Glutamatergic neuron (in vitro differentiated cells): ENCODE results near the gene SKA2. TPM values are rescaled to one million over a fixed set of nuclear protein-coding genes. Genes with fewer than 3 reads are reported as not detected.
"Not testable (repeated sequence)": the region's sequence is repeated elsewhere in the genome, so short reads cannot be mapped to it uniquely, and the experiment has no call there.

ENCODE experiments used
- DNase-seq: peaks from one replicate; pipeline ENCODE4 v3.0.0; 2022
- H3K27ac Mint-ChIP-seq: one replicate; pipeline ENCODE4 v1.8.0; 2020; ENCODE audit warnings: mild to moderate bottlenecking, mixed read lengths, inconsistent platforms; ENCODE audit not compliant: unreplicated experiment
- H3K27me3 Mint-ChIP-seq: one replicate; pipeline ENCODE4 v1.8.0; 2020; ENCODE audit warnings: mild to moderate bottlenecking, moderate library complexity, mixed read lengths, inconsistent platforms; ENCODE audit not compliant: unreplicated experiment
- H3K36me3 Mint-ChIP-seq: one replicate; pipeline ENCODE4 v1.8.0; 2020; ENCODE audit warnings: mild to moderate bottlenecking, mixed read lengths, inconsistent platforms; ENCODE audit not compliant: unreplicated experiment
- H3K4me1 Mint-ChIP-seq: one replicate; pipeline ENCODE4 v1.8.0; 2020; ENCODE audit warnings: mild to moderate bottlenecking, low read depth, mixed read lengths, inconsistent platforms; ENCODE audit not compliant: unreplicated experiment
- H3K4me3 Mint-ChIP-seq: one replicate; pipeline ENCODE4 v1.8.0; 2020; ENCODE audit warnings: mild to moderate bottlenecking, mixed read lengths, inconsistent platforms; ENCODE audit not compliant: unreplicated experiment
- H3K9me3 Mint-ChIP-seq: one replicate; pipeline ENCODE4 v1.8.0; 2020; ENCODE audit warnings: mild to moderate bottlenecking, moderate library complexity, mixed read lengths, inconsistent platforms; ENCODE audit not compliant: unreplicated experiment
- CTCF ChIP-seq: fragments of 200-600 bp; sonication (generic); IDR thresholded peaks from one replicate; pipeline ENCODE4 v1.5.0; 2021; ENCODE audit not compliant: partially characterized antibody, unreplicated experiment
- total RNA-seq: library from RNA; stranded (reverse); fragmentation: NEBNext Ultra II Directional; extraction: Animal tissue kit (Norgen Biotek cat#: 25700); gene quantifications from one replicate; pipeline ENCODE4 v1.2.1, GENCODE V29; 2021; ENCODE audit not compliant: unreplicated experiment

SKA2 gene
- total RNA-seq, 1 donor from 2014 or later: 65.9 TPM

- Mint-ChIP-seq H3K27ac (no peak overlapping the region), H3K9me3 (no peaks in the 10 kb centered on the region), H3K36me3 (no peaks in the 10 kb centered on the region), H3K27me3 (no peaks in the 10 kb centered on the region), H3K4me3 (no peak overlapping the region), H3K4me1 (no peaks in the 10 kb centered on the region)
- TF ChIP-seq CTCF: no peak
- DNase-seq: no peak
These were observed 31.9 kb upstream of the SKA2 start for GRCh38 chr17:59186850-59187249.

- TF ChIP-seq CTCF: no peak
- Mint-ChIP-seq H3K36me3 (no peaks in the 10 kb centered on the region), H3K4me3 (no peak overlapping the region), H3K9me3 (no peaks in the 10 kb centered on the region), H3K27ac (no peak overlapping the region), H3K27me3 (no peaks in the 10 kb centered on the region), H3K4me1 (no peaks in the 10 kb centered on the region)
- DNase-seq: no peak
These were observed 31.0 kb upstream of the SKA2 start for GRCh38 chr17:59185997-59186396.

GRCh38 chr17:59181481-59181880, 26.5 kb upstream of the SKA2 start:
- Mint-ChIP-seq H3K36me3 (no peaks in the 10 kb centered on the region), H3K4me3 (no peak overlapping the region), H3K27ac (no peak overlapping the region), H3K27me3 (peaks cover 3% of the 10 kb centered on the region), H3K4me1 (no peaks in the 10 kb centered on the region), H3K9me3 (peaks cover 5% of the 10 kb centered on the region)
- no peak for DNase-seq
- TF ChIP-seq CTCF: no peak

GRCh38 chr17:59180626-59181025, 25.6 kb upstream of the SKA2 start:
- DNase-seq: no peak
- Mint-ChIP-seq H3K36me3 (no peaks in the 10 kb centered on the region), H3K27me3 (peaks cover 8% of the 10 kb centered on the region), H3K27ac (no peak overlapping the region), H3K9me3 (peaks cover 5% of the 10 kb centered on the region), H3K4me1 (no peaks in the 10 kb centered on the region), H3K4me3 (no peak overlapping the region)
- TF ChIP-seq CTCF: no peak

- H3K27me3 Mint-ChIP-seq, DNase-seq, H3K36me3 Mint-ChIP-seq, H3K9me3 Mint-ChIP-seq, H3K4me1 Mint-ChIP-seq, H3K27ac Mint-ChIP-seq, H3K4me3 Mint-ChIP-seq: not testable (repeated sequence)
These were observed 24.6 kb upstream of the SKA2 start for GRCh38 chr17:59179601-59180000.
